Choroid plexus epithelial cell (primary cell): Measurements from ENCODE around the gene HLCS.

Source experiments
- DNase-seq: peaks from one replicate; pipeline ENCODE4 v3.0.0-alpha.2; 2010; ENCODE audit warnings: low read depth
- H3K4me3 ChIP-seq: 2 replicates; pipeline ENCODE4 v1.5.1; 2011; ENCODE audit warnings: low read depth, mild to moderate bottlenecking, control low read depth, low read length, moderate library complexity
- CTCF ChIP-seq: conservative IDR thresholded peaks from 2 replicates; pipeline ENCODE4 v1.5.1; 2011; ENCODE audit warnings: low read depth, mild to moderate bottlenecking, control low read depth, inconsistent platforms, low read length, moderate library complexity

The HLCS gene

DNA sequence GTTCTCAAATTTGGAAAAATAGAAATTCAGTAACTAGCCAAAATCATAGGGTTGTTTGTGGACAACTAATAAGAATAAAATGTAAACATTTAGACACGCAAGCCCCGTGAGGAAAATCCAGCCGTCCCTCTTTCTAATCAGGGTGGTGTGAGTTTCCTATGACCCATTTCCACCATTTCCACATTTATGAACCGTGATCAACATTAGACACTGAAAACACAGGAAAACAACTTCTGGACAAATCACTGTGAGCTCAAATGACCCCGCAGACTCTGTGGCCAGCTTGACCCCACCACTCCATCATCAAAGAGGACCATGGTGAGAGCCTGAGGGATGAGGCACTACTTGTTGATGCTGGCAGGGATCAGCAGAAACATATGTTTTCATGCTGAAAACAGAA, 166.6 kb downstream of the HLCS start:
- DNase-seq, result no peak
- TF ChIP-seq CTCF, result no peak
- H3K4me3 ChIP-seq, result no peak overlapping the region

GRCh38 chr21:36798491-36798890, 168.0 kb downstream of the HLCS start:
- no peak for DNase-seq
- H3K4me3 ChIP-seq, result no peak overlapping the region
- no peak for TF ChIP-seq CTCF

- no peak for DNase-seq
- TF ChIP-seq CTCF, result no peak
- no peak overlapping the region for H3K4me3 ChIP-seq
Observed at GRCh38 chr21:36796070-36796469, 170.4 kb downstream of the HLCS start.

- no peak for TF ChIP-seq CTCF
- DNase-seq, result no peak
- H3K4me3 ChIP-seq, result no peak overlapping the region
Observed at GRCh38 chr21:36792505-36792967, 173.9 kb downstream of the HLCS start.

GRCh38 chr21:36791695-36792470, 174.6 kb downstream of the HLCS start:
- TF ChIP-seq CTCF, result no peak
- no peak overlapping the region for H3K4me3 ChIP-seq
- no peak for DNase-seq

GRCh38 chr21:36791180-36791579, 175.3 kb downstream of the HLCS start:
- no peak for TF ChIP-seq CTCF
- H3K4me3 ChIP-seq, result no peak overlapping the region
- no peak for DNase-seq

DNA sequence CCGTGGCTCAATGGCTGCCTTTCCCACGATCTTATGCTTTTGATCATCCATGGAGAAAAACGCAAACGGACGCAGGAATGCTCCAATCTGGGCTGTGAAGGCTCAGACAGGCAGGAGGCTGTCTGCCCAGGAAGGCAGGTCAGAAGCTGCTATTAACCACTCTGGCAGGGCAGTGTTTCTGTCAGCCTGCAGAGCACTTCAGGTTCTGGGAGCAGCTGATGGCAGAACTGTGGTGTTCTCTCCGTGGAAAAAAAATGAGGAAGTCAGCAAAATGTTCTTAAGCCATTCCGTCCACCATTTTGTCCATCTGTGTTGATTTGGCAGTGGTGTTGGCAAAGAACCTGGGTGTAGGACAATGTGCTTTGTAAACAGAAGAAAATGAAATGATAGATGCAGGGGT, 175.9 kb downstream of the HLCS start:
- TF ChIP-seq CTCF, result no peak
- DNase-seq, result no peak
- H3K4me3 ChIP-seq, result no peak overlapping the region
